RPMI7951 (cell line): ENCODE measurements around the gene GPR183. TPM values are rescaled to one million over a fixed set of nuclear protein-coding genes. Genes with fewer than 3 reads are reported as not detected.

Source experiments
- DNase-seq: peaks from one replicate; pipeline ENCODE4 v3.0.0-alpha.2; 2012; ENCODE audit warnings: low read depth
- total RNA-seq: library from RNA; depleted of rRNA; stranded (reverse); fragments of >200 nt; shearing (Covaris generic); gene quantifications from 2 replicates; pipeline ENCODE4 v1.2.3, GENCODE V29; 2014

The GPR183 gene
- total RNA-seq, 1 experiment from 2014 or later = 4.9 TPM

GRCh38 chr13:99339230-99339721 lies 32.1 kb upstream of the GPR183 start:
- DNase-seq = no peak

- no peak for DNase-seq
Measured at GRCh38 chr13:99335603-99336002, 28.4 kb upstream of the GPR183 start.

- DNase-seq = no peak
Measured at GRCh38 chr13:99335087-99335486, 27.9 kb upstream of the GPR183 start.

- DNase-seq = no peak
Measured at GRCh38 chr13:99334221-99334620, 27.0 kb upstream of the GPR183 start.

GRCh38 chr13:99332456-99332855 lies 25.3 kb upstream of the GPR183 start:
- peak; percentile 54 for DNase-seq

- peak; percentile 77 for DNase-seq
Measured at GRCh38 chr13:99331881-99332293, 24.7 kb upstream of the GPR183 start.

- DNase-seq = no peak
Measured at GRCh38 chr13:99330942-99331341, 23.7 kb upstream of the GPR183 start.

GRCh38 chr13:99329477-99329876 lies 22.3 kb upstream of the GPR183 start:
- DNase-seq = no peak

- no peak for DNase-seq
Measured at GRCh38 chr13:99327761-99328160, 20.6 kb upstream of the GPR183 start.

- no peak for DNase-seq
Measured at GRCh38 chr13:99327126-99327525, 19.9 kb upstream of the GPR183 start.

- DNase-seq = no peak
Measured at GRCh38 chr13:99326012-99326411, 18.8 kb upstream of the GPR183 start.

- DNase-seq = peak; percentile 65
Measured at GRCh38 chr13:99323488-99323887, 16.3 kb upstream of the GPR183 start.

GRCh38 chr13:99322297-99323103 lies 15.3 kb upstream of the GPR183 start:
- peak; percentile 88 for DNase-seq

GRCh38 chr13:99321709-99322108 lies 14.5 kb upstream of the GPR183 start:
- DNase-seq = no peak

GRCh38 chr13:99320693-99321481 lies 13.7 kb upstream of the GPR183 start:
- peak; percentile 83 for DNase-seq

GRCh38 chr13:99316657-99317256 lies 9.6 kb upstream of the GPR183 start:
- no peak for DNase-seq

GRCh38 chr13:99316224-99316623 lies 9.0 kb upstream of the GPR183 start:
- no peak for DNase-seq

GRCh38 chr13:99315186-99315585 lies 8.0 kb upstream of the GPR183 start:
- DNase-seq = no peak

- DNase-seq = peak; percentile 79
Measured at GRCh38 chr13:99314640-99315176, 7.5 kb upstream of the GPR183 start.

- DNase-seq = no peak
Measured at GRCh38 chr13:99313941-99314340, 6.7 kb upstream of the GPR183 start.

- DNase-seq = peak; percentile 63
Measured at GRCh38 chr13:99313501-99313900, 6.3 kb upstream of the GPR183 start.

GRCh38 chr13:99312493-99312883 lies 5.3 kb upstream of the GPR183 start:
- peak; percentile 99 for DNase-seq
